Fibroblast of lung (primary cell): Measurements from ENCODE around the gene IMMP1L. TPM values are rescaled to one million over a fixed set of nuclear protein-coding genes. Genes with fewer than 3 reads are reported as not detected.

Experiments
- DNase-seq, 2 donors: peaks; one replicate each; pipeline versions ENCODE4 v3.0.0 to v3.0.0-alpha.2; 2010; ENCODE audit warnings: low read depth in 2 of 2
- H2AFZ ChIP-seq: 2 replicates; pipeline ENCODE4 v1.5.1; 2012; ENCODE audit warnings: low read length, control low read depth, inconsistent platforms
- H3K27ac ChIP-seq: 2 replicates; pipeline ENCODE4 v1.5.1; 2011; ENCODE audit warnings: low read length, control low read depth; ENCODE audit not compliant: insufficient read depth
- H3K27me3 ChIP-seq: 2 replicates; pipeline ENCODE4 v1.5.1; 2011; ENCODE audit warnings: mild to moderate bottlenecking, low read length; ENCODE audit not compliant: control insufficient read depth, insufficient read depth
- H3K36me3 ChIP-seq: 2 replicates; pipeline ENCODE4 v1.5.1; 2011; ENCODE audit warnings: low read length; ENCODE audit not compliant: control insufficient read depth, insufficient read depth
- H3K4me1 ChIP-seq: 2 replicates; pipeline ENCODE4 v1.5.1; 2011; ENCODE audit warnings: low read length; ENCODE audit not compliant: control insufficient read depth, insufficient read depth; ENCODE audit errors: extremely low read depth
- H3K4me2 ChIP-seq: 2 replicates; pipeline ENCODE4 v1.5.1; 2011; ENCODE audit warnings: low read length, control low read depth; ENCODE audit not compliant: insufficient read depth; ENCODE audit errors: extremely low read depth
- H3K4me3 ChIP-seq, 4 experiments: fragments of 200-600 bp in 1 of 4; sonication (generic) in 1 of 4; replicated peaks in 1 of 4; 2 replicates each; pipeline ENCODE4 v1.5.1; 2011 to 2016; ENCODE audit warnings: low read length in 4 of 4, low read depth in 3 of 4, mild to moderate bottlenecking in 3 of 4, control low read depth in 2 of 4, inconsistent platforms in 1 of 4, mixed read lengths in 1 of 4; ENCODE audit not compliant: insufficient read depth in 1 of 4; ENCODE audit errors: control extremely low read depth in 1 of 4
- H3K79me2 ChIP-seq: 2 replicates; pipeline ENCODE4 v1.5.1; 2012; ENCODE audit warnings: mild to moderate bottlenecking, low read length, inconsistent platforms; ENCODE audit not compliant: control insufficient read depth, insufficient read depth
- H3K9ac ChIP-seq: 2 replicates; pipeline ENCODE4 v1.5.1; 2011; ENCODE audit warnings: mild to moderate bottlenecking, low read length, control low read depth; ENCODE audit not compliant: insufficient read depth
- H3K9me3 ChIP-seq: 2 replicates; pipeline ENCODE4 v1.5.1; 2012; ENCODE audit warnings: low read depth, low read length; ENCODE audit not compliant: control insufficient read depth, insufficient read depth
- H4K20me1 ChIP-seq: 2 replicates; pipeline ENCODE4 v1.5.1; 2011; ENCODE audit warnings: low read length; ENCODE audit not compliant: control insufficient read depth, insufficient read depth; ENCODE audit errors: extremely low read depth
- EZH2 ChIP-seq: IDR thresholded peaks from 2 replicates; pipeline ENCODE4 v1.5.1; 2012; ENCODE audit warnings: low read length, control low read depth, mild to moderate bottlenecking; ENCODE audit errors: missing control alignments
- polyA minus RNA-seq: library from RNA; depleted of rRNA, polyadenylated mRNA; stranded (reverse); fragments of >200 nt; gene quantifications from 2 replicates; pipeline ENCODE4 v1.2.3, GENCODE V29; 2011; ENCODE audit warnings: low replicate concordance
- polyA plus RNA-seq, 2 donors: library from polyadenylated mRNA; depleted of rRNA in 1 of 2; stranded (reverse) in 1 of 2; unstranded in 1 of 2; fragments of >200 nt; gene quantifications; 2 replicates each; pipeline ENCODE4 v1.2.1, GENCODE V29; 2011 to 2012; ENCODE audit warnings: missing spikeins in 1 of 2
- total RNA-seq: library from RNA; depleted of rRNA; stranded (reverse); fragments of >200 nt; gene quantifications from 2 replicates; pipeline ENCODE4 v1.2.1, GENCODE V29; 2014
- TF ChIP-seq, protein P1 (sequence below), 2 donors: IDR thresholded peaks in 1 of 2; conservative IDR thresholded peaks in 1 of 2; 1 replicate in 1 of 2; 2 replicates in 1 of 2; pipeline ENCODE4 v1.5.1; 2011 to 2012; ENCODE audit warnings: low read length in 2 of 2, control low read depth in 1 of 2, inconsistent platforms in 1 of 2, low read depth in 1 of 2, mild to moderate bottlenecking in 1 of 2

The IMMP1L gene, protein sequence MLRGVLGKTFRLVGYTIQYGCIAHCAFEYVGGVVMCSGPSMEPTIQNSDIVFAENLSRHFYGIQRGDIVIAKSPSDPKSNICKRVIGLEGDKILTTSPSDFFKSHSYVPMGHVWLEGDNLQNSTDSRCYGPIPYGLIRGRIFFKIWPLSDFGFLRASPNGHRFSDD
- total RNA-seq (5.4 and 10.2 TPM in 2 replicates), polyA plus RNA-seq (22.2 and 24.8 TPM in 2 replicates), polyA minus RNA-seq (0.39 and 6.7 TPM in 2 replicates)
- 12.6 and 12.9 TPM in 2 replicates for polyA plus RNA-seq (2012)

DNA sequence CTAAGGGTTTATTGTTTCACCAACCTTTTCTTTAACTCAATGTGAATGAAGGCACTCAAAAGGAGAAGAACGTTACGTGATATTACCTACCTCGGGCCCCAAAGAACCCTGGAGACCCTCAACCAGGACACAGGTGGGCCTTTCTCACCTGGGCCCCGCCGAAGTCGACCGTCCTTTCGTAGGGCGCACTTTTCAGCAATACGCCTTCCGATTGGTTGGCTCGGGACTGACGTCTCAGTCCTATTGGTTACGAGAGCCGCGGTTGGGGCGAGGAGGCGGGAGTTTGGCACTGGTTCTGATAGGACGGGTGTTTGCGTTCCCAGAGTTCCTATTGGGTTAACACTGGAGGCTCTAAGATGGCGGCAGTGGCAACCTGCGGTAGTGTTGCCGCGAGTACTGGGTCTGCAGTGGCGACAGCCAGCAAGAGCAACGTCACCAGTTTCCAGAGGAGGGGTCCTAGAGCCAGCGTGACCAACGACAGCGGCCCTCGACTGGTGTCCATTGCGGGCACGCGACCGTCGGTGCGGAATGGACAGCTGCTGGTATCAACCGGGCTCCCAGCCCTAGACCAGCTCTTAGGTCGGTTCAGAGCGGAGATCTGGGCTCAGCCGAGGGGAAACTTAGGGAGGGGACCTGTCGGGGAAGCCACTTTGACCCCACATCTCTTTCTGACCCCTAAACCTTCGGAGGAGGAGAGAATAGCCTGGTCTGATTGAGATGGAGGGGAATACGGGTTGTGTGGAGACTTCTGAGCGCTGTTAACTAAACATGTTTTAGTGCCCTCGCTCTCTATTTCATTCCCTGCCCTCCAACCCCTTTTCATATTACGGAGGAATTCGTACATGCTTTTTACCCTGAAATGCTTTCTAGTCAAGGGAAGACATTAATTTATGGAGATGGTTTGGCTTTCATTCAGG is at the start of gene IMMP1L, which contains the start of gene ELP4:
Gene IMMP1L (minus strand): TSS at position 194 of the 917 bp plus-strand sequence. CDS start 46,346 bp downstream, outside the sequence.
Gene ELP4 (plus strand): TSS at position 339 of the 917 bp plus-strand sequence. CDS start 18 bp downstream, at position 357.
- peak within 1 kb of the TSS; percentile 63 to 97 (median 86) for H3K4me3 ChIP-seq
- peak; percentile 94 to 96 for DNase-seq
- H3K4me2 ChIP-seq = peak within 1 kb of the TSS; percentile 94
- peaks cover 7% of the 10 kb centered on the region for H3K79me2 ChIP-seq
- H3K4me1 ChIP-seq = no peaks in the 10 kb centered on the region
- H2AFZ ChIP-seq = peak within 1 kb of the TSS; percentile 94
- no peaks in the 10 kb centered on the region for H3K9me3 ChIP-seq
- H3K27me3 ChIP-seq = no peaks in the 10 kb centered on the region
- no peak for TF ChIP-seq EZH2
- TF ChIP-seq, protein P1, sequence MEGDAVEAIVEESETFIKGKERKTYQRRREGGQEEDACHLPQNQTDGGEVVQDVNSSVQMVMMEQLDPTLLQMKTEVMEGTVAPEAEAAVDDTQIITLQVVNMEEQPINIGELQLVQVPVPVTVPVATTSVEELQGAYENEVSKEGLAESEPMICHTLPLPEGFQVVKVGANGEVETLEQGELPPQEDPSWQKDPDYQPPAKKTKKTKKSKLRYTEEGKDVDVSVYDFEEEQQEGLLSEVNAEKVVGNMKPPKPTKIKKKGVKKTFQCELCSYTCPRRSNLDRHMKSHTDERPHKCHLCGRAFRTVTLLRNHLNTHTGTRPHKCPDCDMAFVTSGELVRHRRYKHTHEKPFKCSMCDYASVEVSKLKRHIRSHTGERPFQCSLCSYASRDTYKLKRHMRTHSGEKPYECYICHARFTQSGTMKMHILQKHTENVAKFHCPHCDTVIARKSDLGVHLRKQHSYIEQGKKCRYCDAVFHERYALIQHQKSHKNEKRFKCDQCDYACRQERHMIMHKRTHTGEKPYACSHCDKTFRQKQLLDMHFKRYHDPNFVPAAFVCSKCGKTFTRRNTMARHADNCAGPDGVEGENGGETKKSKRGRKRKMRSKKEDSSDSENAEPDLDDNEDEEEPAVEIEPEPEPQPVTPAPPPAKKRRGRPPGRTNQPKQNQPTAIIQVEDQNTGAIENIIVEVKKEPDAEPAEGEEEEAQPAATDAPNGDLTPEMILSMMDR (conservative IDR thresholded peaks at IDR 0.05 in 1 of 2, IDR thresholded peaks at IDR 0.05 in 1 of 2; ENCODE audit: low read depth in 1 of 2, low read length in 2 of 2) = no peak
- H3K27ac ChIP-seq = peak within 1 kb of the TSS; percentile 68
- H4K20me1 ChIP-seq = no peaks in the 10 kb centered on the region
- H3K36me3 ChIP-seq = no peaks in the 10 kb centered on the region
- peak within 1 kb of the TSS; percentile 71 for H3K9ac ChIP-seq

DNA sequence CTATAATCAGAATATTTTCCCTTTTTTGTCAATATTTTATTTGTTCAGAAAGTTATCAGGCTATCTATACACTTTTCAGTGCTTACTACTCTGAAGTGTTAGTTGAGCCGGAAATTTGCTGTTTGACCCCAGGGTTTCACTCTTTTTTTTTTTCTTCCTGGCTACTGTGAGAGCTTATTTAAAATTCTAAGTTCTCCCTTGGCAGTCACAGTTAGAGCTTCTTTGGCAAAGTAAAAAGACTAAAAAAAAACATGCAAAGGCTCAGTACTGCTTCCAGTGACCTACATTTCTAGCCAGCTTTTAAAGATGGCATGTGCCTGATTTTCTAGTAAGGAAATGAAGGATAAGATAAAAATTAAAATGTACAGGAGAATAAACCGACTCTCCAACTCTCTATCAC is 48.6 kb upstream of the IMMP1L start:
- no peak overlapping the region for H3K4me2 ChIP-seq
- H3K9ac ChIP-seq = no peak overlapping the region
- DNase-seq = peak; percentile 20 to 22
- no peaks in the 10 kb centered on the region for H4K20me1 ChIP-seq
- H2AFZ ChIP-seq = no peak overlapping the region
- no peaks in the 10 kb centered on the region for H3K27me3 ChIP-seq
- no peak overlapping the region for H3K27ac ChIP-seq
- no peaks in the 10 kb centered on the region for H3K4me1 ChIP-seq
- H3K4me3 ChIP-seq = no peak overlapping the region
- no peaks in the 10 kb centered on the region for H3K9me3 ChIP-seq
- no peaks in the 10 kb centered on the region for H3K79me2 ChIP-seq
- no peaks in the 10 kb centered on the region for H3K36me3 ChIP-seq
- TF ChIP-seq, protein P1 (conservative IDR thresholded peaks at IDR 0.05 in 1 of 2, IDR thresholded peaks at IDR 0.05 in 1 of 2; ENCODE audit: low read depth in 1 of 2, low read length in 2 of 2) = no peak
- no peak for TF ChIP-seq EZH2

DNA sequence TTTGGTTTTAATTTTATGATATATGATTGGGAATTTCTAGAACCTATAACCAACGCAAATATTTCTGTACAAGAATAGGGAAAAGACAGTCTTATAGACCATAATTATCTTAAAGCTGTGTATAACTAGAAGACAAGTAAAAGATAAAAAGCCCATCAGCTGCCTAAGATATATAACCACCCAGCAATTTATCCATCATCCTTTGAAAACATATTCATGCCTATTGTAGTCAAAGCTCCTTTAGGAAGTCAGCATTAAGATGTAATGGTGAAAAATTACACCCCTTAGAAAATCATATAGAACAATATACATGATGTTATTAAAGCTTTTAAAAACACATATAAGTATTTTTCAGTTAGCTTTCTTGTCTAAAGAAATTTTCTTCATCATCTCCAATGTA is 46.5 kb upstream of the IMMP1L start:
- Histone ChIP-seq H3K4me3 (no peak overlapping the region), H3K9me3 (no peaks in the 10 kb centered on the region), H4K20me1 (no peaks in the 10 kb centered on the region), H3K9ac (no peak overlapping the region), H3K27ac (no peak overlapping the region), H3K4me2 (no peak overlapping the region), H3K4me1 (no peaks in the 10 kb centered on the region), H3K36me3 (no peaks in the 10 kb centered on the region), H3K27me3 (no peaks in the 10 kb centered on the region), H3K79me2 (no peaks in the 10 kb centered on the region), H2AFZ (no peak overlapping the region)
- DNase-seq = no peak
- TF ChIP-seq, protein P1 (conservative IDR thresholded peaks at IDR 0.05 in 1 of 2, IDR thresholded peaks at IDR 0.05 in 1 of 2; ENCODE audit: low read depth in 1 of 2, low read length in 2 of 2) = no peak
- no peak for TF ChIP-seq EZH2
